ENCODE data around the gene TROAP. TPM values are rescaled to one million over a fixed set of nuclear protein-coding genes. Genes with fewer than 3 reads are reported as not detected.
A peak's percentile ranks its signal among the peaks of the same experiment; 100 is the strongest.

The TROAP gene
- total and polyA plus RNA-seq, 9 of the 15 experiments (the other 6 are each of a cell fraction or from before 2014, with no cell fraction given): 46.4 to 171 (median 59.8) TPM

DNA sequence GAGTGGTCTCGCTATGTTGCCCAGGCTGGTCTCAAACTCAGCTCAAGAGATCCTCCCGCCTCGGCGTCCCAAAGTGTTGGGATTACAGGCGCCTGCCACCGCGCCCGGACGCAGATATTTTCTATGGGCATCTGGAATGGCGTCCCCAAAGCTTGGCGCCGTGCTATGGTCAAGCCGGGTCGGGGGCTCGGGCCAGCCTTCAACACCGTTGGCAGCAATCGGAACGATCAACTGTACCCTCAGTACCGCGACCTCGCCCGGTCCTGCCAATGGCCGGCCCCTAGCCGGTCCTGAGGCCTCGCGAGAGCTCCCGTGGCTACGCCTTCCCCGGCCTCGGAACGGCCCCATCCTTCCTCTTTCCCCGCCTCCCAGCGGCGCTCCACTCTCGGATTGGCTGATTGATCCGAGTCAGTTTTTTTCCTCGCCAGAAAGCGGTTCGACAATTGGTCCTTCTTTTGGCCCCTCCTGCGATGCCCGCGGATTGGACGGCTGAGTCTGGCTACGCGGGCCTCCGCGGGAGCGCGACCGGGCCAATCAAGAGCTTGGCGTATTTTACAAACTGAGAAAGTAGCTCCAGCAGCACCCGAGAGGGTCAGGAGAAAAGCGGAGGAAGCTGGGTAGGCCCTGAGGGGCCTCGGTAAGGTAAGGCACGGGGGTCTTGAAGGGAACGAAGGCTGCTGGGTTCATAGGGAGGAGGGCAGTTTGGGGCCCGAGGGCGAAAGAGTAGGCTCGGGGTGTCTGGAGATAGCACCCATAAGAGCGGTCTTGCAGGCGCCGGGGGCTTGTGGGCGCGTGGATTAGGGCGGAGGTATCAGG is at the start of gene TROAP (continued):
- TF ChIP-seq MXD1 (CRISPR knock-in tag; IDR thresholded peaks at IDR 0.05; ENCODE audit: borderline replicate concordance, poor library complexity, severe bottlenecking): no peak
- no peak for TF ChIP-seq ETS2 (tag; IDR thresholded peaks at IDR 0.05; ENCODE audit: borderline replicate concordance, poor library complexity, severe bottlenecking)
- TF ChIP-seq ZNF57 (CRISPR knock-in tag; IDR thresholded peaks at IDR 0.05): no peak
- TF ChIP-seq L3MBTL2 (IDR thresholded peaks at IDR 0.05): peak; percentile 34; the same call in 1 of the 2 replicates
- TF ChIP-seq SMARCE1 (IDR thresholded peaks at IDR 0.05): no peak
- no peak for TF ChIP-seq DACH1 (IDR thresholded peaks at IDR 0.05; ENCODE audit: partially characterized antibody)
- no peak for TF ChIP-seq COPS2 (conservative IDR thresholded peaks at IDR 0.05)
- TF ChIP-seq, protein P1, sequence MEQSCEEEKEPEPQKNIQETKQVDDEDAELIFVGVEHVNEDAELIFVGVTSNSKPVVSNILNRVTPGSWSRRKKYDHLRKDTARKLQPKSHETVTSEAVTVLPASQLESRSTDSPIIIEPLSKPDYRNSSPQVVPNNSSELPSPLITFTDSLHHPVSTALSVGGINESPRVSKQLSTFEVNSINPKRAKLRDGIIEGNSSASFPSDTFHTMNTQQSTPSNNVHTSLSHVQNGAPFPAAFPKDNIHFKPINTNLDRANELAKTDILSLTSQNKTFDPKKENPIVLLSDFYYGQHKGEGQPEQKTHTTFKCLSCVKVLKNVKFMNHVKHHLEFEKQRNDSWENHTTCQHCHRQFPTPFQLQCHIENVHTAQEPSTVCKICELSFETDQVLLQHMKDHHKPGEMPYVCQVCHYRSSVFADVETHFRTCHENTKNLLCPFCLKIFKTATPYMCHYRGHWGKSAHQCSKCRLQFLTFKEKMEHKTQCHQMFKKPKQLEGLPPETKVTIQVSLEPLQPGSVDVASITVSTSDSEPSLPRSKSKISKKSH (CRISPR knock-in tag; IDR thresholded peaks at IDR 0.05): no peak
- peak; percentile 89 for TF ChIP-seq SIN3B (IDR thresholded peaks at IDR 0.05; ENCODE audit: low read depth)
- TF ChIP-seq, protein P2, sequence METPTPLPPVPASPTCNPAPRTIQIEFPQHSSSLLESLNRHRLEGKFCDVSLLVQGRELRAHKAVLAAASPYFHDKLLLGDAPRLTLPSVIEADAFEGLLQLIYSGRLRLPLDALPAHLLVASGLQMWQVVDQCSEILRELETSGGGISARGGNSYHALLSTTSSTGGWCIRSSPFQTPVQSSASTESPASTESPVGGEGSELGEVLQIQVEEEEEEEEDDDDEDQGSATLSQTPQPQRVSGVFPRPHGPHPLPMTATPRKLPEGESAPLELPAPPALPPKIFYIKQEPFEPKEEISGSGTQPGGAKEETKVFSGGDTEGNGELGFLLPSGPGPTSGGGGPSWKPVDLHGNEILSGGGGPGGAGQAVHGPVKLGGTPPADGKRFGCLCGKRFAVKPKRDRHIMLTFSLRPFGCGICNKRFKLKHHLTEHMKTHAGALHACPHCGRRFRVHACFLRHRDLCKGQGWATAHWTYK (CRISPR knock-in tag; IDR thresholded peaks at IDR 0.05): no peak
- TF ChIP-seq, protein P3, sequence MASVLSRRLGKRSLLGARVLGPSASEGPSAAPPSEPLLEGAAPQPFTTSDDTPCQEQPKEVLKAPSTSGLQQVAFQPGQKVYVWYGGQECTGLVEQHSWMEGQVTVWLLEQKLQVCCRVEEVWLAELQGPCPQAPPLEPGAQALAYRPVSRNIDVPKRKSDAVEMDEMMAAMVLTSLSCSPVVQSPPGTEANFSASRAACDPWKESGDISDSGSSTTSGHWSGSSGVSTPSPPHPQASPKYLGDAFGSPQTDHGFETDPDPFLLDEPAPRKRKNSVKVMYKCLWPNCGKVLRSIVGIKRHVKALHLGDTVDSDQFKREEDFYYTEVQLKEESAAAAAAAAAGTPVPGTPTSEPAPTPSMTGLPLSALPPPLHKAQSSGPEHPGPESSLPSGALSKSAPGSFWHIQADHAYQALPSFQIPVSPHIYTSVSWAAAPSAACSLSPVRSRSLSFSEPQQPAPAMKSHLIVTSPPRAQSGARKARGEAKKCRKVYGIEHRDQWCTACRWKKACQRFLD (CRISPR knock-in tag; IDR thresholded peaks at IDR 0.05): no peak
- TF ChIP-seq ZNF347 (CRISPR knock-in tag; IDR thresholded peaks at IDR 0.05; ENCODE audit: low read depth): no peak
- no peak for TF ChIP-seq ZNF311 (CRISPR knock-in tag; IDR thresholded peaks at IDR 0.05)
- TF ChIP-seq MCM7 (IDR thresholded peaks at IDR 0.05): no peak
- TF ChIP-seq RAD51 (IDR thresholded peaks at IDR 0.05; ENCODE audit: borderline replicate concordance, low read depth): no peak
- TF ChIP-seq, protein P4, sequence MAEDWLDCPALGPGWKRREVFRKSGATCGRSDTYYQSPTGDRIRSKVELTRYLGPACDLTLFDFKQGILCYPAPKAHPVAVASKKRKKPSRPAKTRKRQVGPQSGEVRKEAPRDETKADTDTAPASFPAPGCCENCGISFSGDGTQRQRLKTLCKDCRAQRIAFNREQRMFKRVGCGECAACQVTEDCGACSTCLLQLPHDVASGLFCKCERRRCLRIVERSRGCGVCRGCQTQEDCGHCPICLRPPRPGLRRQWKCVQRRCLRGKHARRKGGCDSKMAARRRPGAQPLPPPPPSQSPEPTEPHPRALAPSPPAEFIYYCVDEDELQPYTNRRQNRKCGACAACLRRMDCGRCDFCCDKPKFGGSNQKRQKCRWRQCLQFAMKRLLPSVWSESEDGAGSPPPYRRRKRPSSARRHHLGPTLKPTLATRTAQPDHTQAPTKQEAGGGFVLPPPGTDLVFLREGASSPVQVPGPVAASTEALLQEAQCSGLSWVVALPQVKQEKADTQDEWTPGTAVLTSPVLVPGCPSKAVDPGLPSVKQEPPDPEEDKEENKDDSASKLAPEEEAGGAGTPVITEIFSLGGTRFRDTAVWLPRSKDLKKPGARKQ (CRISPR knock-in tag; IDR thresholded peaks at IDR 0.05): no peak
- TF ChIP-seq ZSCAN32 (CRISPR knock-in tag; IDR thresholded peaks at IDR 0.05): no peak
- TF ChIP-seq ZNF584 (CRISPR knock-in tag; IDR thresholded peaks at IDR 0.05; ENCODE audit: low read depth): no peak
- TF ChIP-seq MYC (IDR thresholded peaks at IDR 0.05; ENCODE audit: low read depth, low read length): peak; percentile 29; the same call in 1 of the 2 replicates
- TF ChIP-seq MYC (CRISPR knock-in tag; IDR thresholded peaks at IDR 0.05; ENCODE audit: borderline replicate concordance, low read depth): 0 out of 2 replicates have a peak, but pooled peaks have one; percentile 36
- no peak for TF ChIP-seq DMBX1 (CRISPR knock-in tag; IDR thresholded peaks at IDR 0.05; ENCODE audit: borderline replicate concordance)
- no peak for TF ChIP-seq RNF2 (IDR thresholded peaks at IDR 0.05)
- no peak for TF ChIP-seq THRAP3 (IDR thresholded peaks at IDR 0.05; ENCODE audit: borderline replicate concordance)

Data from K562 (cell line).